Measurements from ENCODE around the gene MYO5B. TPM values are rescaled to one million over a fixed set of nuclear protein-coding genes. Genes with fewer than 3 reads are reported as not detected.

MYO5B gene
- total and polyA plus RNA-seq, 9 of the 15 experiments (the other 6 are each of a cell fraction or from before 2014, with no cell fraction given): 0.07 to 0.42 (median 0.28) TPM

GRCh38 chr18:50240080-50240563, 45.2 kb upstream of the MYO5B start:
- intact Hi-C loops (cut with micrococcal nuclease) (no loop called here), in situ Hi-C loops (cut with MboI) (no loop called here)
- no peaks in the 10 kb centered on the region for H4K20me1 ChIP-seq (replicated peaks; ENCODE audit: control insufficient read depth, insufficient read depth, low read length)
- H3K4me3 ChIP-seq: no peak overlapping the region
- H3K9ac ChIP-seq (ENCODE audit: insufficient read depth in 1 of 2, low read depth in 2 of 2, low read length in 2 of 2): no peak overlapping the region
- H3K9me3 ChIP-seq (replicated peaks; ENCODE audit: control insufficient read depth, insufficient read depth, low read depth, low read length): no peaks in the 10 kb centered on the region; the same call in 1 of the 2 replicates
- no peak for FAIRE-seq
- H3K27me3 ChIP-seq (ENCODE audit: control insufficient read depth in 2 of 2, insufficient read depth in 2 of 2, low read length in 2 of 2): no peaks in the 10 kb centered on the region
- BruUV-seq (replicated peaks): no TSS peak
- POLR2A ChIA-PET: no interaction called here
- H3K9me1 ChIP-seq (ENCODE audit: control insufficient read depth, insufficient read depth, low read length): no peaks in the 10 kb centered on the region
- no peak overlapping the region for H3K27ac ChIP-seq (ENCODE audit: extremely low read depth, low read depth, low read length)
- CTCF ChIA-PET (ENCODE audit: low intra/inter-chr PET ratio): no interaction called here
- no peak for ATAC-seq
- WGBS (ENCODE audit: insufficient coverage, low coverage, missing lambda C conversion rate): 33% methylated on average over 1 of the region's 3 CpGs
- H3K4me1 ChIP-seq (replicated peaks in 1 of 2; ENCODE audit: control insufficient read depth in 2 of 2, insufficient read depth in 2 of 2, low read length in 2 of 2): no peaks in the 10 kb centered on the region
- H2AFZ ChIP-seq (ENCODE audit: low read depth, low read length): no peak overlapping the region
- no peaks in the 10 kb centered on the region for H3K79me2 ChIP-seq (ENCODE audit: control insufficient read depth, insufficient read depth, low read length)
- H3K4me2 ChIP-seq (ENCODE audit: insufficient read depth, low read length): no peak overlapping the region
- TF ChIP-seq, protein P1, sequence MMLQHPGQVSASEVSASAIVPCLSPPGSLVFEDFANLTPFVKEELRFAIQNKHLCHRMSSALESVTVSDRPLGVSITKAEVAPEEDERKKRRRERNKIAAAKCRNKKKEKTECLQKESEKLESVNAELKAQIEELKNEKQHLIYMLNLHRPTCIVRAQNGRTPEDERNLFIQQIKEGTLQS (IDR thresholded peaks at IDR 0.05): 0 out of 2 replicates have a peak, but pooled peaks have one; percentile 20
- TF ChIP-seq, protein P1 (CRISPR knock-in tag; conservative IDR thresholded peaks at IDR 0.05): no peak
- TF ChIP-seq TAL1 (IDR thresholded peaks at IDR 0.05): no peak
- H3K36me3 ChIP-seq (ENCODE audit: control insufficient read depth, insufficient read depth, low read length): no peaks in the 10 kb centered on the region
- DNase-seq (ENCODE audit: extremely low read depth in 1 of 4, low spot score in 3 of 4): no peak

DNA sequence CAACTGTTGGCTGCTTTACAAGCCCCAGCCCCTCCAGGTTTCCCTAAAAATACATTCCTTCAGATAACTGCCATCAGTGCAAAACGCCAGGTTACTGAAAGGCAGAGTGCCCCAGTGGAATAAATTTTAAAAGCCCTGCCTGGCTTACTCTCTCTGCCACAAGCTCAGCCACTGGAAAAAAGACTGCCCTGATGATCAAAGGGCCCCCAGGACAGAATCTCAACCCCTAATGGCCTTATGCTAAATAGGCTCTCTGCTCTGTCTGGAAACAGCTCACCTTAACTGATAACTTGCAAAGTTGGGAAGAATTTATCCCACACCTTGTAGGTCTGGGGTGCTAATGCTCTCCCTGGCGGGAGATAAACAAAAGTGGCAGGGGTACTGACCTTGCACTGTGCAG, 37.5 kb upstream of the MYO5B start:
- Histone ChIP-seq H3K36me3 (ENCODE audit: control insufficient read depth, insufficient read depth, low read length) (no peaks in the 10 kb centered on the region), H3K4me2 (ENCODE audit: insufficient read depth, low read length) (no peak overlapping the region), H3K27me3 (ENCODE audit: control insufficient read depth in 2 of 2, insufficient read depth in 2 of 2, low read length in 2 of 2) (no peaks in the 10 kb centered on the region), H3K79me2 (ENCODE audit: control insufficient read depth, insufficient read depth, low read length) (no peaks in the 10 kb centered on the region), H3K27ac (ENCODE audit: extremely low read depth, low read depth, low read length) (no peak overlapping the region), H3K9me3 (replicated peaks; ENCODE audit: control insufficient read depth, insufficient read depth, low read depth, low read length) (no peaks in the 10 kb centered on the region), H3K9ac (ENCODE audit: insufficient read depth in 1 of 2, low read depth in 2 of 2, low read length in 2 of 2) (no peak overlapping the region), H3K4me3 (no peak overlapping the region), H2AFZ (ENCODE audit: low read depth, low read length) (no peak overlapping the region), H3K9me1 (ENCODE audit: control insufficient read depth, insufficient read depth, low read length) (no peaks in the 10 kb centered on the region), H4K20me1 (replicated peaks; ENCODE audit: control insufficient read depth, insufficient read depth, low read length) (no peaks in the 10 kb centered on the region), H3K4me1 (replicated peaks in 1 of 2; ENCODE audit: control insufficient read depth in 2 of 2, insufficient read depth in 2 of 2, low read length in 2 of 2) (no peaks in the 10 kb centered on the region)
- no peak for ATAC-seq
- FAIRE-seq: no peak
- in situ Hi-C loops (cut with MboI) (no loop called here), intact Hi-C loops (cut with micrococcal nuclease) (no loop called here)
- no peak for DNase-seq (ENCODE audit: extremely low read depth in 1 of 4, low spot score in 3 of 4)
- WGBS (ENCODE audit: insufficient coverage, low coverage, missing lambda C conversion rate): 14% methylated on average over 2 of the region's 2 CpGs
- no TSS peak for BruUV-seq (replicated peaks)
- ChIA-PET POLR2A (interaction anchor here (0.6 kb wide), 1 partner anchor 35 kb away, joined by 4 read pairs; no protein-coding TSS in a partner anchor), CTCF (ENCODE audit: low intra/inter-chr PET ratio) (no interaction called here)
- TF ChIP-seq, protein P2, sequence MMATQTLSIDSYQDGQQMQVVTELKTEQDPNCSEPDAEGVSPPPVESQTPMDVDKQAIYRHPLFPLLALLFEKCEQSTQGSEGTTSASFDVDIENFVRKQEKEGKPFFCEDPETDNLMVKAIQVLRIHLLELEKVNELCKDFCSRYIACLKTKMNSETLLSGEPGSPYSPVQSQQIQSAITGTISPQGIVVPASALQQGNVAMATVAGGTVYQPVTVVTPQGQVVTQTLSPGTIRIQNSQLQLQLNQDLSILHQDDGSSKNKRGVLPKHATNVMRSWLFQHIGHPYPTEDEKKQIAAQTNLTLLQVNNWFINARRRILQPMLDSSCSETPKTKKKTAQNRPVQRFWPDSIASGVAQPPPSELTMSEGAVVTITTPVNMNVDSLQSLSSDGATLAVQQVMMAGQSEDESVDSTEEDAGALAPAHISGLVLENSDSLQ (IDR thresholded peaks at IDR 0.05): no peak
- TF ChIP-seq HINFP (tag; conservative IDR thresholded peaks at IDR 0.05; ENCODE audit: low read depth) (no peak), NKRF (IDR thresholded peaks at IDR 0.05; ENCODE audit: borderline replicate concordance) (no peak), ZNF384 (IDR thresholded peaks at IDR 0.05; ENCODE audit: low read depth, low read length) (no peak), HCFC1 (IDR thresholded peaks at IDR 0.05; ENCODE audit: low read depth, low read length) (no peak), KAT7 (CRISPR knock-in tag; IDR thresholded peaks at IDR 0.05; ENCODE audit: borderline replicate concordance) (no peak), TCF7 (IDR thresholded peaks at IDR 0.05; ENCODE audit: borderline replicate concordance) (no peak), ZNF146 (CRISPR knock-in tag; IDR thresholded peaks at IDR 0.05; ENCODE audit: unreplicated experiment) (no peak)
